ENCODE results near the gene PTPN6. TPM values are rescaled to one million over a fixed set of nuclear protein-coding genes. Genes with fewer than 3 reads are reported as not detected.

The PTPN6 gene
- total and polyA plus RNA-seq, 12 donors = 2.9 to 32.5 (median 5.8) TPM

DNA sequence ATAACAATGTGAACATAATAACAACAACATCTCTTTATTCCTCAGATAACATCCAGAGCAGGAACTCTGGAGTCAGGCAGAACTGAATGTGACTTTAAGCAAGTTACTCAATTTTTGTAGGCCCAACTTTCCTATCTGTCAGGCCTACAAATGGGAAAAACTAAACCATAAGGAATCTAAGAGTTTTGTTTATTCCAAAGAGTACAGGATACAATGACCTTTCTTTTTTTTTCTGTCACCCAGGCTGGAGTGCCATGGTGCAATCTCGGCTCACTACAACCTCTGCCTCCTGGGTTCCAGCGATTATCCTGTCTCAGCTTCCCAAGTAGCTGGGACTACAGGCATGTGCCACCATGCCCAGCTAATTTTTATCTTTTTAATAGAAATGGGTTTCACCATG, 57.7 kb downstream of the PTPN6 start:
- WGBS, 2 donors = 97 to 98% methylated on average over 2 of the region's 2 CpGs

GRCh38 chr12:7009512-7009911, 58.4 kb downstream of the PTPN6 start:
- Histone ChIP-seq H3K9me3 (no peaks in the 10 kb centered on the region), H3K27me3 (no peaks in the 10 kb centered on the region), H3K27ac (peak overlapping the region in 1 of 10 donors; percentile 26), H3K4me1 (peaks cover 0 to 58% (median 14%) of the 10 kb centered on the region in 9 donors), H3K4me3 (no peak overlapping the region), H3K36me3 (peaks cover 0 to 69% (median 0%) of the 10 kb centered on the region in 9 donors)
- ATAC-seq (no peak), DNase-seq (no peak)
- TF ChIP-seq, protein P1, sequence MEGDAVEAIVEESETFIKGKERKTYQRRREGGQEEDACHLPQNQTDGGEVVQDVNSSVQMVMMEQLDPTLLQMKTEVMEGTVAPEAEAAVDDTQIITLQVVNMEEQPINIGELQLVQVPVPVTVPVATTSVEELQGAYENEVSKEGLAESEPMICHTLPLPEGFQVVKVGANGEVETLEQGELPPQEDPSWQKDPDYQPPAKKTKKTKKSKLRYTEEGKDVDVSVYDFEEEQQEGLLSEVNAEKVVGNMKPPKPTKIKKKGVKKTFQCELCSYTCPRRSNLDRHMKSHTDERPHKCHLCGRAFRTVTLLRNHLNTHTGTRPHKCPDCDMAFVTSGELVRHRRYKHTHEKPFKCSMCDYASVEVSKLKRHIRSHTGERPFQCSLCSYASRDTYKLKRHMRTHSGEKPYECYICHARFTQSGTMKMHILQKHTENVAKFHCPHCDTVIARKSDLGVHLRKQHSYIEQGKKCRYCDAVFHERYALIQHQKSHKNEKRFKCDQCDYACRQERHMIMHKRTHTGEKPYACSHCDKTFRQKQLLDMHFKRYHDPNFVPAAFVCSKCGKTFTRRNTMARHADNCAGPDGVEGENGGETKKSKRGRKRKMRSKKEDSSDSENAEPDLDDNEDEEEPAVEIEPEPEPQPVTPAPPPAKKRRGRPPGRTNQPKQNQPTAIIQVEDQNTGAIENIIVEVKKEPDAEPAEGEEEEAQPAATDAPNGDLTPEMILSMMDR (IDR thresholded peaks at IDR 0.05) = no peak
- intact Hi-C loops (cut with DNase I) = no loop called here

More for the DNA sequence above, 57.7 kb downstream of the PTPN6 start:
- H3K4me3 ChIP-seq = no peak overlapping the region
- H3K4me1 ChIP-seq = peaks cover 0 to 63% (median 14%) of the 10 kb centered on the region in 9 donors
- TF ChIP-seq, protein P1 (IDR thresholded peaks at IDR 0.05) = no peak
- H3K36me3 ChIP-seq = peaks cover 0 to 69% (median 0%) of the 10 kb centered on the region in 9 donors
- ATAC-seq (no peak), DNase-seq (no peak)
- intact Hi-C loops (cut with DNase I) = no loop called here
- H3K27ac ChIP-seq = peak overlapping the region in 1 of 10 donors; percentile 26
- H3K9me3 ChIP-seq = no peaks in the 10 kb centered on the region
- no peaks in the 10 kb centered on the region for H3K27me3 ChIP-seq

Small RNAs within 50 kb of the gene (microRNA-seq; reads per million reads assigned to microRNA genes)
- gene MIR141 (1.8 to 30.2 reads per million in 2 donors), gene MIR200C (22.1 to 293 reads per million in 2 donors)

Other genes with a start within 250 kb of the PTPN6 start
- 10 to 100 TPM; 67.4 to 89.8 (median 77.9) TPM for gene COPS7A, start 227.3 kb upstream of the PTPN6 start, total RNA-seq
- 10 to 100 TPM; 31.1 to 91.5 TPM for gene COPS7A, start 227.3 kb upstream of the PTPN6 start, polyA plus RNA-seq
- 100 to 1,000 TPM; 135 to 182 (median 148) TPM for gene MLF2, start 198.2 kb upstream of the PTPN6 start, total RNA-seq
- gene MLF2, start 198.2 kb upstream of the PTPN6 start, polyA plus RNA-seq = 100 to 1,000 TPM; 108 to 197 TPM
- gene PTMS, start 185.0 kb upstream of the PTPN6 start, total RNA-seq = 100 to 1,000 TPM in 5 of 10 donors, 10 to 100 TPM in 5; 73.3 to 194 (median 96.0) TPM
- gene PTMS, start 185.0 kb upstream of the PTPN6 start, polyA plus RNA-seq = 100 to 1,000 TPM; 289 to 361 TPM
- gene LAG3, start 178.8 kb upstream of the PTPN6 start, total RNA-seq = 1 to 10 TPM in 1 of 10 donors, under 1 TPM in 7, not detected in 2; 0.16 to 2.1 (median 0.26) TPM
- 1 to 10 TPM in 1 of 2 donors, under 1 TPM in 1; 0.13 to 1.2 TPM for gene LAG3, start 178.8 kb upstream of the PTPN6 start, polyA plus RNA-seq
- 10 to 100 TPM in 2 of 10 donors, 1 to 10 TPM in 8; 2.8 to 44.3 (median 5.0) TPM for gene CD4, start 161.8 kb upstream of the PTPN6 start, total RNA-seq
- 1 to 10 TPM; 2.6 to 3.2 TPM for gene CD4, start 161.8 kb upstream of the PTPN6 start, polyA plus RNA-seq
- gene GPR162, start 129.5 kb upstream of the PTPN6 start, total RNA-seq = 1 to 10 TPM; 1.8 to 5.7 (median 3.8) TPM
- 10 to 100 TPM in 1 of 2 donors, 1 to 10 TPM in 1; 7.0 to 16.8 TPM for gene GPR162, start 129.5 kb upstream of the PTPN6 start, polyA plus RNA-seq
- 10 to 100 TPM in 9 of 10 donors, 1 to 10 TPM in 1; 6.4 to 24.6 (median 16.0) TPM for gene P3H3, start 122.9 kb upstream of the PTPN6 start, total RNA-seq
- 10 to 100 TPM; 12.5 to 37.8 TPM for gene P3H3, start 122.9 kb upstream of the PTPN6 start, polyA plus RNA-seq
- gene GNB3, start 110.4 kb upstream of the PTPN6 start, total RNA-seq = 10 to 100 TPM in 2 of 10 donors, 1 to 10 TPM in 8; 2.4 to 14.6 (median 7.5) TPM
- gene GNB3, start 110.4 kb upstream of the PTPN6 start, polyA plus RNA-seq = 10 to 100 TPM in 1 of 2 donors, 1 to 10 TPM in 1; 1.9 to 15.0 TPM
- 1 to 10 TPM in 3 of 10 donors, under 1 TPM in 6, not detected in 1; 0.22 to 4.0 (median 0.55) TPM for gene CDCA3, start 100.1 kb upstream of the PTPN6 start, total RNA-seq
- 1 to 10 TPM in 1 of 2 donors, under 1 TPM in 1; 0.45 to 1.5 TPM for gene CDCA3, start 100.1 kb upstream of the PTPN6 start, polyA plus RNA-seq
- 10 to 100 TPM; 64.8 to 95.5 (median 74.1) TPM for gene USP5, start 99.2 kb upstream of the PTPN6 start, total RNA-seq
- gene USP5, start 99.2 kb upstream of the PTPN6 start, polyA plus RNA-seq = 10 to 100 TPM; 17.6 to 37.4 TPM
- 1,000 to 10,000 TPM in 1 of 10 donors, 100 to 1,000 TPM in 9; 739 to 1,044 (median 839) TPM for gene TPI1, start 83.8 kb upstream of the PTPN6 start, total RNA-seq
- gene TPI1, start 83.8 kb upstream of the PTPN6 start, polyA plus RNA-seq = 1,000 to 10,000 TPM in 1 of 2 donors, 100 to 1,000 TPM in 1; 367 to 1,432 TPM
- 1 to 10 TPM; 2.0 to 5.6 (median 3.4) TPM for gene SPSB2, start 78.1 kb upstream of the PTPN6 start, total RNA-seq
- gene SPSB2, start 78.1 kb upstream of the PTPN6 start, polyA plus RNA-seq = 1 to 10 TPM; 5.4 to 5.6 TPM
- 10 to 100 TPM in 6 of 10 donors, 1 to 10 TPM in 4; 6.5 to 16.1 (median 11.0) TPM for gene LRRC23, start 46.5 kb upstream of the PTPN6 start, total RNA-seq
- 10 to 100 TPM; 12.6 to 16.6 TPM for gene LRRC23, start 46.5 kb upstream of the PTPN6 start, polyA plus RNA-seq
- 10 to 100 TPM in 8 of 10 donors, 1 to 10 TPM in 2; 6.3 to 68.4 (median 14.4) TPM for gene ENO2, start 36.8 kb upstream of the PTPN6 start, total RNA-seq
- 10 to 100 TPM; 19.2 to 19.3 TPM for gene ENO2, start 36.8 kb upstream of the PTPN6 start, polyA plus RNA-seq
- gene ATN1, start 23.4 kb upstream of the PTPN6 start, total RNA-seq = 10 to 100 TPM; 54.7 to 96.7 (median 65.8) TPM
- 10 to 100 TPM; 48.7 to 92.5 TPM for gene ATN1, start 23.4 kb upstream of the PTPN6 start, polyA plus RNA-seq
- not detected for gene RNU7-1, start 7.5 kb upstream of the PTPN6 start, total RNA-seq
- not detected for gene RNU7-1, start 7.5 kb upstream of the PTPN6 start, polyA plus RNA-seq
- 100 to 1,000 TPM; 134 to 213 (median 167) TPM for gene C12orf57, start 7.3 kb upstream of the PTPN6 start, total RNA-seq
- 100 to 1,000 TPM; 182 to 654 TPM for gene C12orf57, start 7.3 kb upstream of the PTPN6 start, polyA plus RNA-seq
- 100 to 1,000 TPM; 139 to 203 (median 160) TPM for gene PHB2, start 19.3 kb downstream of the PTPN6 start, total RNA-seq
- gene PHB2, start 19.3 kb downstream of the PTPN6 start, polyA plus RNA-seq = 100 to 1,000 TPM; 102 to 178 TPM
- gene EMG1, start 19.6 kb downstream of the PTPN6 start, total RNA-seq = 10 to 100 TPM; 33.5 to 42.1 (median 38.3) TPM
- 10 to 100 TPM; 13.8 to 31.4 TPM for gene EMG1, start 19.6 kb downstream of the PTPN6 start, polyA plus RNA-seq
- 10 to 100 TPM; 19.9 to 65.8 (median 34.1) TPM for gene LPCAT3, start 67.1 kb downstream of the PTPN6 start, total RNA-seq
- 10 to 100 TPM; 36.4 to 41.2 TPM for gene LPCAT3, start 67.1 kb downstream of the PTPN6 start, polyA plus RNA-seq
- gene C1S, start 109.4 kb downstream of the PTPN6 start, total RNA-seq = 100 to 1,000 TPM in 3 of 10 donors, 10 to 100 TPM in 7; 25.1 to 151 (median 51.6) TPM
- 10 to 100 TPM; 53.4 to 64.9 TPM for gene C1S, start 109.4 kb downstream of the PTPN6 start, polyA plus RNA-seq
- 100 to 1,000 TPM in 4 of 10 donors, 10 to 100 TPM in 6; 19.9 to 238 (median 59.0) TPM for gene C1R, start 141.1 kb downstream of the PTPN6 start, total RNA-seq
- gene C1R, start 141.1 kb downstream of the PTPN6 start, polyA plus RNA-seq = 100 to 1,000 TPM in 1 of 2 donors, 10 to 100 TPM in 1; 73.0 to 209 TPM
- 10 to 100 TPM in 3 of 10 donors, 1 to 10 TPM in 7; 4.5 to 24.9 (median 7.5) TPM for gene C1RL, start 157.9 kb downstream of the PTPN6 start, total RNA-seq
- gene C1RL, start 157.9 kb downstream of the PTPN6 start, polyA plus RNA-seq = 10 to 100 TPM in 1 of 2 donors, 1 to 10 TPM in 1; 8.3 to 22.3 TPM
- gene RBP5, start 177.5 kb downstream of the PTPN6 start, total RNA-seq = 1 to 10 TPM in 1 of 10 donors, under 1 TPM in 3, not detected in 6; 0.34 to 3.2 (median 0.56) TPM
- gene RBP5, start 177.5 kb downstream of the PTPN6 start, polyA plus RNA-seq = 1 to 10 TPM in 1 of 2 donors, under 1 TPM in 1; 0.66 to 1.8 TPM
- gene CLSTN3, start 179.0 kb downstream of the PTPN6 start, total RNA-seq = 10 to 100 TPM in 2 of 10 donors, 1 to 10 TPM in 8; 3.7 to 16.8 (median 6.0) TPM
- gene CLSTN3, start 179.0 kb downstream of the PTPN6 start, polyA plus RNA-seq = 1 to 10 TPM; 3.9 to 6.8 TPM
- 10 to 100 TPM; 21.8 to 35.2 (median 29.3) TPM for gene PEX5, start 238.3 kb downstream of the PTPN6 start, total RNA-seq
- gene PEX5, start 238.3 kb downstream of the PTPN6 start, polyA plus RNA-seq = 10 to 100 TPM in 1 of 2 donors, 1 to 10 TPM in 1; 9.7 to 25.0 TPM

All from heart right ventricle (tissue), 16 donors.